ENCODE results near the gene LIMK1. TPM values are rescaled to one million over a fixed set of nuclear protein-coding genes. Genes with fewer than 3 reads are reported as not detected.

LIMK1 gene
- total RNA-seq, 1 experiment from 2014 or later, result 56.3 TPM

GRCh38 chr7:74141705-74142104 lies 58.1 kb downstream of the LIMK1 start:
- Histone ChIP-seq H3K4me3 (replicated peaks in 1 of 2; ENCODE audit: low read depth in 1 of 2, low read length in 2 of 2) (peak overlapping the region in 1 of 2 experiments; percentile 40; a peak in 1 of 4 replicates), H3K79me2 (ENCODE audit: insufficient read depth, low read length) (no peaks in the 10 kb centered on the region), H3K27ac (ENCODE audit: low read depth, low read length) (peak overlapping the region; percentile 64), H3K4me1 (ENCODE audit: control insufficient read depth in 1 of 2, insufficient read depth in 2 of 2, low read length in 2 of 2) (peaks cover 13 to 38% of the 10 kb centered on the region in 2 experiments), H3K4me2 (ENCODE audit: low read length) (peak overlapping the region; percentile 81), H3K9me2 (ENCODE audit: insufficient read depth) (no peaks in the 10 kb centered on the region), H2AFZ (ENCODE audit: low read depth, low read length, poor library complexity, severe bottlenecking) (peak overlapping the region; percentile 66), H3K9me3 (ENCODE audit: control insufficient read depth in 1 of 2, insufficient read depth in 1 of 2, low read depth in 1 of 2, low read length in 2 of 2) (no peaks in the 10 kb centered on the region), H3K36me3 (ENCODE audit: control insufficient read depth in 1 of 2, insufficient read depth in 2 of 2, low read length in 2 of 2) (no peaks in the 10 kb centered on the region), H3K9ac (ENCODE audit: low read length) (peak overlapping the region; percentile 44), H4K20me1 (ENCODE audit: insufficient read depth) (no peaks in the 10 kb centered on the region), H3K27me3 (ENCODE audit: insufficient read depth, low read length) (no peaks in the 10 kb centered on the region)
- CTCF ChIA-PET, result interaction anchor here (0.6 to 1.1 kb wide), 4 partner anchors 10 to 309 kb away, joined by 3 to 5 read pairs (median 4); no protein-coding TSS in a partner anchor
- intact Hi-C loops (cut with micrococcal nuclease), result no loop called here
- no TSS peak for BruUV-seq (replicated peaks)
- RAD21 ChIA-PET (ENCODE audit: low non-redundant PET in 1 of 2, low total read pairs in 2 of 2, uncharacterized antibody in 2 of 2, unreplicated experiment in 2 of 2), result interaction anchor here (0.6 to 0.7 kb wide), 3 partner anchors 56 to 433 kb away, joined by 3 to 6 read pairs (median 4); no protein-coding TSS in a partner anchor
- DNase-seq (ENCODE audit: low read depth, low spot score) (peak; percentile 46), ATAC-seq (peak; percentile 64)
- POLR2A ChIA-PET, result interaction anchor here (0.7 to 2.4 kb wide), 6 partner anchors 8 to 32 kb away, joined by 3 to 7 read pairs (median 4); partner anchors contain the start of gene EIF4H
- TF ChIP-seq SIN3A (IDR thresholded peaks at IDR 0.05; ENCODE audit: low read depth) (no peak), SP1 (IDR thresholded peaks at IDR 0.05; ENCODE audit: low read depth) (peak; percentile 51), TCF7L2 (IDR thresholded peaks at IDR 0.05; ENCODE audit: borderline replicate concordance, extremely low read depth, insufficient read depth, insufficient read length) (no peak), POLR2AphosphoS5 (IDR thresholded peaks at IDR 0.05; ENCODE audit: low read depth, low read length) (no peak), EZH2 (IDR thresholded peaks at IDR 0.05) (no peak), FOSL1 (IDR thresholded peaks at IDR 0.05; ENCODE audit: low read depth) (peak; percentile 73), POLR2A (IDR thresholded peaks at IDR 0.05; ENCODE audit: borderline replicate concordance, extremely low read depth, insufficient read depth, insufficient read length) (no peak), EGR1 (IDR thresholded peaks at IDR 0.05; ENCODE audit: low read depth) (no peak), ZBTB33 (IDR thresholded peaks at IDR 0.05; ENCODE audit: extremely low read depth, insufficient replicate concordance, low read length) (no peak), MAX (IDR thresholded peaks at IDR 0.05) (peak; percentile 41; the same call in 1 of the 2 replicates), REST (IDR thresholded peaks at IDR 0.05; ENCODE audit: low read depth) (no peak), CBX3 (IDR thresholded peaks at IDR 0.05; ENCODE audit: low read depth) (no peak), SRF (IDR thresholded peaks at IDR 0.05; ENCODE audit: low read depth) (no peak), ZFX (IDR thresholded peaks at IDR 0.05) (no peak), ATF3 (IDR thresholded peaks at IDR 0.05) (no peak), ELF1 (IDR thresholded peaks at IDR 0.05; ENCODE audit: borderline replicate concordance, low read depth) (no peak), EZH2phosphoT487 (IDR thresholded peaks at IDR 0.05; ENCODE audit: borderline replicate concordance) (no peak), JUND (IDR thresholded peaks at IDR 0.05) (peak; percentile 46; the same call in 1 of the 2 replicates), ZNF274 (IDR thresholded peaks at IDR 0.05; ENCODE audit: low read depth, low read length) (no peak), RAD21 (IDR thresholded peaks at IDR 0.05; ENCODE audit: low read depth) (peak; percentile 23; the same call in 1 of the 2 replicates), YY1 (IDR thresholded peaks at IDR 0.05; ENCODE audit: extremely low read depth, insufficient replicate concordance, low read depth, low read length) (no peak)

Data from HCT116 (cell line).